Measurements from ENCODE around the gene ZNF385B.

The ZNF385B gene

GRCh38 chr2:179712825-179713224 is 148.6 kb downstream of the ZNF385B start:
- no peak for DNase-seq (ENCODE audit: low read depth)
- TF ChIP-seq, protein P1, sequence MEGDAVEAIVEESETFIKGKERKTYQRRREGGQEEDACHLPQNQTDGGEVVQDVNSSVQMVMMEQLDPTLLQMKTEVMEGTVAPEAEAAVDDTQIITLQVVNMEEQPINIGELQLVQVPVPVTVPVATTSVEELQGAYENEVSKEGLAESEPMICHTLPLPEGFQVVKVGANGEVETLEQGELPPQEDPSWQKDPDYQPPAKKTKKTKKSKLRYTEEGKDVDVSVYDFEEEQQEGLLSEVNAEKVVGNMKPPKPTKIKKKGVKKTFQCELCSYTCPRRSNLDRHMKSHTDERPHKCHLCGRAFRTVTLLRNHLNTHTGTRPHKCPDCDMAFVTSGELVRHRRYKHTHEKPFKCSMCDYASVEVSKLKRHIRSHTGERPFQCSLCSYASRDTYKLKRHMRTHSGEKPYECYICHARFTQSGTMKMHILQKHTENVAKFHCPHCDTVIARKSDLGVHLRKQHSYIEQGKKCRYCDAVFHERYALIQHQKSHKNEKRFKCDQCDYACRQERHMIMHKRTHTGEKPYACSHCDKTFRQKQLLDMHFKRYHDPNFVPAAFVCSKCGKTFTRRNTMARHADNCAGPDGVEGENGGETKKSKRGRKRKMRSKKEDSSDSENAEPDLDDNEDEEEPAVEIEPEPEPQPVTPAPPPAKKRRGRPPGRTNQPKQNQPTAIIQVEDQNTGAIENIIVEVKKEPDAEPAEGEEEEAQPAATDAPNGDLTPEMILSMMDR (conservative IDR thresholded peaks at IDR 0.05; ENCODE audit: low read depth, low read length), result no peak
- no peak overlapping the region for H3K4me3 ChIP-seq (ENCODE audit: low read depth, low read length)

DNA sequence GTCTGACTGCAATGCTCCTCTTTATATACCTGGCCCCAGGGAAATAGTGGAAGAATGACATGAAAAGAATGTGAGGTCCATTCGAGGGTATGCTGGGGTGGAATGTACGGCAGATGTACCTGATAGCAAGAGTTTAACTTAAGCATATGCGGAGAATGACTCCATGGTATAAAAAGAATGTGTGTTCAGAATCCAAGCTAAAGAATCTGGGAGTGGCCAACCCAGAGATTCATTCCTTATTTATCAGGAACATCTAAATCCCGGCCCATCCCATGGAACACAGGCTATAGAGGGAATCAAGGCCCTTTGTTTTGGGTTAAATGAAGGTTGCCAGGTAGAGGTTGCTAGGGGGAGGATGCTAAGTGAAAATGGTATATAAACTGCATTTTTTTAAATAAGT is 150.0 kb downstream of the ZNF385B start:
- DNase-seq (ENCODE audit: low read depth), result no peak
- no peak overlapping the region for H3K4me3 ChIP-seq (ENCODE audit: low read depth, low read length)
- TF ChIP-seq, protein P1 (conservative IDR thresholded peaks at IDR 0.05; ENCODE audit: low read depth, low read length), result no peak

GRCh38 chr2:179703702-179704101 is 157.7 kb downstream of the ZNF385B start:
- DNase-seq (ENCODE audit: low read depth), result no peak
- H3K4me3 ChIP-seq (ENCODE audit: low read depth, low read length), result no peak overlapping the region
- TF ChIP-seq, protein P1 (conservative IDR thresholded peaks at IDR 0.05; ENCODE audit: low read depth, low read length), result no peak

DNA sequence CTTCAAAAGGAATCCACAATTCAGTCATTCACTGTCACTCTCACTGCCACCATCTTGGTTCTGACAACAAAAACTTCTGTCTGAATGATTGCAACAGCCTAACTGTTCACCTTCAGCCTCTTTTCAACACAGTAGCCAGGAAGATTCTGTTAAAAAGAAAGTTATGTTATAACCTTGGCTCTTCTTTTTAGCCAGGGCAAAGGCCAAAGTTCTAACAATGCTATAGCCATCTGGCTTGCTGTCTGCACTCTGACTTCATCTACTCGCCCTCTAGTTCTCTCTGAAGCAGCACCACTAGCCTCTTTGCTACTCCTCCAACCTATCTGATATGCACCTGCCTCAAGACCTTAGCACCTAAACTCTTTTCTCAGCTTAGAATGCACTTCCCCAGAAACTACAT is 158.5 kb downstream of the ZNF385B start:
- no peak for DNase-seq (ENCODE audit: low read depth)
- TF ChIP-seq, protein P1 (conservative IDR thresholded peaks at IDR 0.05; ENCODE audit: low read depth, low read length), result no peak
- H3K4me3 ChIP-seq (ENCODE audit: low read depth, low read length), result no peak overlapping the region

DNA sequence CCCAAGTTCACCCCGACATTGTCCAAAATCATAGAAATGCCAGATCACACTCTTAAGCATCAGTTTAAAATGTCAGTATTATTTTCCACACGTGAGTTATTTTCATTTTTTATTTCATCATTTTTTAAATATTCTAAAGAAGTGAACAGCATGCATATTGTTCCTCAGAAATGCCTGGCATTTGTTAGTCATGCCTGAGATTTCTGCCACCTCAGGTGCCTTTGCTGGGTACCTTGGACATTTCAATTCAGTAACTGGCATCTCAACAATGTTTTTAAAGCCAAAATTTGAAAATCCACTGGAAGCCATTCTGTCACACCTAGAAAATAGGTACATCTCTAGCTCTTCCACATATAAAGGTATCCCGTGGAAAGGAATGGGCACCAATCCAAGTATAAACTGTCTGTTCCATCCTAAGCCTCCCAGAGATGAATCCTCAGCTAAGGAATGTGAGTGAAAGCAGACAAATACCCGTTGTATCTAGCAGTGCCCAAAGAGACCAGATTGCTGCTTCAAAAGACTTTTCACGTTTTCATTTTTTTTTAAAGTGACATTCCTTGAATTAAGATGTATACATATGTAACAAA is 159.8 kb downstream of the ZNF385B start:
- DNase-seq (ENCODE audit: low read depth), result no peak
- TF ChIP-seq, protein P1 (conservative IDR thresholded peaks at IDR 0.05; ENCODE audit: low read depth, low read length), result no peak
- no peak overlapping the region for H3K4me3 ChIP-seq (ENCODE audit: low read depth, low read length)

GRCh38 chr2:179695486-179695885 is 165.9 kb downstream of the ZNF385B start:
- H3K4me3 ChIP-seq (ENCODE audit: low read depth, low read length), result no peak overlapping the region
- no peak for DNase-seq (ENCODE audit: low read depth)
- TF ChIP-seq, protein P1 (conservative IDR thresholded peaks at IDR 0.05; ENCODE audit: low read depth, low read length), result no peak

DNA sequence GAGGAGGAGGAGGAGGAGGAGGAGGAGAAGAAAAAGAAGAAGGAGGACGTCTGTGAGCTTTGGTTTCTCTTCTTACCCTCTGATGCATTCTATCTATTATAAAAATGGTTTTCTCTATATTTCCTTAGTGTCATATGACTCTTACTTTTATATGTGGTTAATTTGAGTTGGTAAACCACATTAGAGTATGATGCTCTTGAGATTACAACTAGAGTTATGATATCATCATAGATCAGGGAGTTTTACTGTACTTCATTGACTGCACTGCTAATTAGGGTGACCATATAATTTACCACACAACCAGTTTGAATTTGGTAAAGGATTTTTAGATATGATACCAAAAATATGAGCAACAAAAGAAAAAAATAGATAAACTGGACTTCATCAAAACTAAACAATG is 166.4 kb downstream of the ZNF385B start:
- no peak overlapping the region for H3K4me3 ChIP-seq (ENCODE audit: low read depth, low read length)
- no peak for DNase-seq (ENCODE audit: low read depth)
- TF ChIP-seq, protein P1 (conservative IDR thresholded peaks at IDR 0.05; ENCODE audit: low read depth, low read length), result no peak

Measured in choroid plexus epithelial cell (primary cell).